Posterior cingulate gyrus (tissue), 11 donors: ENCODE results near the gene MCTP1.
A peak's percentile ranks its signal among the peaks of the same experiment; 100 is the strongest.
"Not testable (repeated sequence)": the region's sequence is repeated elsewhere in the genome, so short reads cannot be mapped to it uniquely, and the experiment has no call there.

Experiments used
- DNase-seq, 10 donors: peaks; one replicate each; pipeline versions ENCODE4 v3.0.0 to v3.0.0-alpha.2; 2020 to 2021; ENCODE audit warnings: mixed read lengths in 3 of 10
- intact Hi-C: fragments of 100-400 bp; cut with DNase I; formaldehyde crosslinking; loops from one replicate; pipeline ENCODE4 v1.15.1; 2023

MCTP1 gene

DNA sequence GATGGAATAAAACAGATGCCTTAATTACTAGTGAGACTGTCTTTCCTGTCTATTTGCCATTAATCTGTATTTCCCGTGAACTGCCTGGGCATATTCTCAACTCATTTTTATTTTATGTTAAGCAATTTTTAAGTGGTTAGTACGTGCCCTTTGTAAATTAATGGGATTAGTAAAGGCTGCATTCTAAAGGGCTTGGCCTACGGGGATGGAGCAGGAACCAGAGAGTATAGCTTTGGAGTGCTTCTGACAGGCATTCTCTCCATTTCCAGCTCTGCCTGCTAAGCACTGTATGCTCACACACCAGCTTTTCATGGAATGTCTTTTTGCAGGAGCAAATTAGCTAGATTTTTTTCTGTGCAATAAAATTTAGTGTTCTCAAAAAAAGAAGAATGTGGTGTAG lies 241.2 kb downstream of the MCTP1 start:
- intact Hi-C loops = no loop called here
- DNase-seq = no peak

- DNase-seq = no peak
- intact Hi-C loops = no loop called here
Observed at GRCh38 chr5:95043234-95043633, 241.7 kb downstream of the MCTP1 start.

DNA sequence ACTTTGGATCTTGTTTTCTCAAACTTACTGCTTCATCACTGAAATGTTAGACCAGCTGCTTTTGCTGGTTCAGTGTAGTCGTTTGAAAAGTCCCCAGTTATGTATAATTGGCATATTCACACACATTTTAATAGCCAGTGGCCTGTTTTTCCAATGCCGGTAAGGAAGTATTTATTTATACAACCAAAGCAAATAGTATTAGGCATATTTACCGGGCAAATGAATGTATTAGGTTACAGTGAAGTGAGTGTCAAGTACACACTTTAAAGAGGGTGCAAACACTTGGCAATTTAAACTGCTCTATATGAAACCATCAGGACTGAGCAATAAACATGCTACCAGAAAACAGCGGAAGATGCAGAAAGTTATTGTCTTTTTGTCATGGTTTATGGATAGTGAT lies 242.9 kb downstream of the MCTP1 start:
- DNase-seq = no peak
- intact Hi-C loops = no loop called here

- no peak for DNase-seq
- intact Hi-C loops = no loop called here
Observed at GRCh38 chr5:95035891-95036685, 248.8 kb downstream of the MCTP1 start.

DNA sequence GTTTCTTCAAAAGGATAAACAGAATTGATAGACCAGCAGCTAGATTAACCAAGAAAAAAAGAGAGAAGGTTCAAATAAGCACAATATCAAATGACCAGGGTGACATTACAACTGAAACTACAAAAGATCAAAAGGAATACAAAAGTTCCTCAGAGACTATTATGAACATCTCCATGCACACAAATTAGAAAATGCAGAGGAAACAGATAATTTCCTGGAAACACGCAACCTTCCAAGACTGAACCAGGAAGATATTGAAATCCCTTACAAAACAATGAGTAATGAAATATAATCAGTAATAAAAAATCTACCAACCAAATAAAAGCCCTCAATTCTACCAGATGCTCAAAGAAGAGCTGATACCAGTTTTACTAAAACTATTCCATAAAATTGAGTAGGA lies 252.1 kb downstream of the MCTP1 start:
- no peak for DNase-seq
- intact Hi-C loops = no loop called here

GRCh38 chr5:95029569-95030366 lies 255.1 kb downstream of the MCTP1 start:
- DNase-seq = no peak
- intact Hi-C loops = no loop called here

DNA sequence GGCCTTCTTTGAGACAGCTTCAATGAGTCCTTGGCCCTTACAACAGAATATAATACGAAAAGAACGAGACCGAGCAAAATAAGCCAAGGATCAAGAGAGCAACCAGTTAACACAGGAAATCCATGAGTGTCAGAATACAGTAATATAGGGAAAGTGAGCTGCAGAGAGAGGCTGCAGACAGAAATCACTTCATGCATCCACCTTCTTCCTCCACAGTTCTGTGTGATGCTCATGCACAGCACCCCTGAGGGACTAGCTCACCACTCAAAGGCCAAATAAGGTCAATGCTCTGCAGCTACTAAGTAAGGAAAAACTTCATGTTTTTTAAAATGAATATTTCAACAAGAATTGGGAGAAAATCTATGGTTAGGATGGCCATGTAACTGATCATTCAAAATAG lies 257.1 kb downstream of the MCTP1 start:
- intact Hi-C loops = no loop called here
- DNase-seq = no peak

GRCh38 chr5:95027151-95027721 lies 257.7 kb downstream of the MCTP1 start:
- intact Hi-C loops = no loop called here

GRCh38 chr5:95026718-95027117 lies 258.2 kb downstream of the MCTP1 start:
- intact Hi-C loops = no loop called here
- no peak for DNase-seq

More at GRCh38 chr5:95027151-95027721, 257.7 kb downstream of the MCTP1 start:
- no peak for DNase-seq

GRCh38 chr5:95022967-95023695 lies 261.8 kb downstream of the MCTP1 start:
- peak in 7 of 10 donors; percentile 13 to 89 (median 27) for DNase-seq
- intact Hi-C loops = no loop called here

- no peak for DNase-seq
Observed at GRCh38 chr5:95020345-95020744, 264.5 kb downstream of the MCTP1 start.

GRCh38 chr5:95018946-95019345 lies 265.9 kb downstream of the MCTP1 start:
- intact Hi-C loops = no loop called here
- DNase-seq = no peak

More at GRCh38 chr5:95020345-95020744, 264.5 kb downstream of the MCTP1 start:
- intact Hi-C loops = no loop called here

- intact Hi-C loops = no loop called here
- no peak for DNase-seq
Observed at GRCh38 chr5:95018511-95018910, 266.4 kb downstream of the MCTP1 start.

- DNase-seq = no peak
- intact Hi-C loops = no loop called here
Observed at GRCh38 chr5:95009812-95010211, 275.1 kb downstream of the MCTP1 start.

- intact Hi-C loops = no loop called here
- DNase-seq = no peak
Observed at GRCh38 chr5:95007921-95008597, 276.8 kb downstream of the MCTP1 start.

- intact Hi-C loops = no loop called here
- no peak for DNase-seq
Observed at GRCh38 chr5:95005811-95006210, 279.1 kb downstream of the MCTP1 start.

DNA sequence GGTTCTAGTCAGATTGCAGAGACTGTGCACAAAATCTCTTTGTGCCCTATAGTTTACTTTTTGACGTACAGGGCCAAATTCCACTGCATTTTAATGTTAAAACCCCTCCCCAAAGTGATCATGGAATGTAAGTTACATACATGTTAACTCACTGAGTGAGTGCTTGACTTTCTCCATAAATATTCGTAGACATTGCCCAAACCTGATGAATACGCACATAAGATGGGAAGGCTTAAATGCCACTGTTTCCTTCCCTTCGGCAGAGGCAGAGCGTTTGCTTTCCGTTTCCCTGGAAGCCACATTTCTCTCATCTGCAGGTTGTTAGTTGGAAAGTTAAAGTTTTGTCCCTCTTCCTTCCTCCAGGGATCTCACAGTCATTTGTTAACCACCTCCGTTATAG lies 286.2 kb downstream of the MCTP1 start:
- intact Hi-C loops = no loop called here
- DNase-seq = no peak

DNA sequence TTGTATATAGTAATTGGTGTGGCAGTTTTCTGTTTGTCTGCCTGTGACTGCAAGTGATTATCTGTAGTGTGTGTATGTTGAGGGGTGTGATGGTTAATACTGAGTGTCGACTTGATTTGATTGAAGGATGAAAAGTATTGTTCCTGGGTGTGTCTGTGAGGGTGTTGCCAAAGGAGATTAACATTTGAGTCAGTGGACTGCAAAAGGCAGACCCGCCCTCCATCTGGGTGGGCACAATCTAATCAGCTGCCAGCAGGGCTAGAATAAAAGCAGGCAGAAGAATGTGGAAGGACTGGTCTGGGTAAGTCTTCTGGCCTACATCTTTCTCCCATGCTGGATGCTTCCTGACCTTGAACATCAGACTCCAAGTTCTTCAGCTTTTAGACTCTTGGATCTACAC lies 290.4 kb downstream of the MCTP1 start:
- intact Hi-C loops, DNase-seq: not testable (repeated sequence)

DNA sequence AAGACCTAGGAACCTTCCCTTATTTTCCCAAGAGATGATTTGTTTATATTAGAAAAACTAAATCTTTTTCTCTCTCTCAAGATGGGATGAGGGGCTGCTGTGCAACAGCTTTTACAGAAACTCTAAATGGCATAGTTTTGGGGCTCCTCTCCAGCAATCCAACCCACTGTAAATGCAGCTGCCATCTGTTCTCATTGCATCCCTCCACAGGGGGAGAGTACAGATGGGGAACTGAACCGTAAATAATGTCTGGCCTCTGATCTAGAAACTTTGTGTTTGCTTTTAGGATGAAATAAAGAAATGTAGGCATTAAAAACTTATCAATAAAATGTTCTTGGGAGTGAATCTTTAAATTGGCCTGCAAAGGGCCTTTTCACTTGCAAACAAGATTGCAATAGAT lies 291.4 kb downstream of the MCTP1 start:
- DNase-seq = no peak

DNA sequence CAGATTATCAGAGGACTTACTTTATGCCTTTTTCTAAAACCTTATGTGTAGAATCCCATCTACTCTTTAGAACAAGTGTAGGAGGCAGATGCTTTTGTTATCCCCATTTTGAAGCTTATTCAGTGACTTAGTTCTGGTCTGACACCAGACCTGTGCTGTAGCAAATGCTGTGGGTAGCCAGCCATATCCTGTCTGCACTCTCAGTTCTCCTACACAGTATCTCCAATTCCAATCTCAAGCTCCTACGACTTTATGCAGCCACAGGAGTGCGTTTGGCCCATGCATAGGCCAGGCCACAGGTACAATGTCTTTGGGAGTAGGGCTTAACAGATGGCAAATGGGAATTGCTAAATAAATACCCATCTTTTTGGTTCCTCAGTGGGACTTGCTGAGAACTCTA lies 292.6 kb downstream of the MCTP1 start:
- intact Hi-C loops = no loop called here
- DNase-seq = peak in 1 of 10 donors; percentile 49

More for the DNA sequence above, 291.4 kb downstream of the MCTP1 start:
- intact Hi-C loops = no loop called here
